HFFc6 (cell line): Measurements from ENCODE around the gene KIF26A. TPM values are rescaled to one million over a fixed set of nuclear protein-coding genes. Genes with fewer than 3 reads are reported as not detected.

ENCODE experiments used
- DNase-seq: peaks from one replicate; pipeline ENCODE4 v3.0.0-alpha.2; 2018
- H3K27ac Mint-ChIP-seq: 2 replicates; pipeline ENCODE4 v1.8.0; 2020; ENCODE audit warnings: mild to moderate bottlenecking, mixed read lengths
- H3K27me3 Mint-ChIP-seq: 2 replicates; pipeline ENCODE4 v1.8.0; 2021; ENCODE audit warnings: mild to moderate bottlenecking, moderate library complexity, mixed read lengths; ENCODE audit not compliant: insufficient read depth
- H3K36me3 Mint-ChIP-seq: 2 replicates; pipeline ENCODE4 v1.8.0; 2021; ENCODE audit warnings: low read depth, mixed read lengths
- H3K4me1 Mint-ChIP-seq: 2 replicates; pipeline ENCODE4 v1.8.0; 2020; ENCODE audit warnings: low read depth, mixed read lengths
- H3K4me3 Mint-ChIP-seq: 2 replicates; pipeline ENCODE4 v1.8.0; 2020; ENCODE audit warnings: mild to moderate bottlenecking, moderate library complexity, mixed read lengths
- H3K9me3 Mint-ChIP-seq: 2 replicates; pipeline ENCODE4 v1.8.0; 2020; ENCODE audit warnings: mild to moderate bottlenecking, mixed read lengths
- CTCF ChIP-seq: fragments of 200-600 bp; sonication (generic); IDR thresholded peaks from 2 replicates; pipeline ENCODE4 v1.5.0; 2021; ENCODE audit warnings: antibody characterized with exemption, mild to moderate bottlenecking
- total RNA-seq, 6 experiments: library from RNA; stranded (reverse); fragmentation: NEBNext Ultra II Directional; extraction: Animal tissue kit (Norgen Biotek cat#: 25700); gene quantifications; 2 replicates in 1 of 6; 3 replicates in 5 of 6; pipeline ENCODE4 v1.2.3, GENCODE V29; 2021

The KIF26A gene
- total RNA-seq, 6 experiments from 2014 or later: 0.07 to 0.09 TPM; not detected in 4

DNA sequence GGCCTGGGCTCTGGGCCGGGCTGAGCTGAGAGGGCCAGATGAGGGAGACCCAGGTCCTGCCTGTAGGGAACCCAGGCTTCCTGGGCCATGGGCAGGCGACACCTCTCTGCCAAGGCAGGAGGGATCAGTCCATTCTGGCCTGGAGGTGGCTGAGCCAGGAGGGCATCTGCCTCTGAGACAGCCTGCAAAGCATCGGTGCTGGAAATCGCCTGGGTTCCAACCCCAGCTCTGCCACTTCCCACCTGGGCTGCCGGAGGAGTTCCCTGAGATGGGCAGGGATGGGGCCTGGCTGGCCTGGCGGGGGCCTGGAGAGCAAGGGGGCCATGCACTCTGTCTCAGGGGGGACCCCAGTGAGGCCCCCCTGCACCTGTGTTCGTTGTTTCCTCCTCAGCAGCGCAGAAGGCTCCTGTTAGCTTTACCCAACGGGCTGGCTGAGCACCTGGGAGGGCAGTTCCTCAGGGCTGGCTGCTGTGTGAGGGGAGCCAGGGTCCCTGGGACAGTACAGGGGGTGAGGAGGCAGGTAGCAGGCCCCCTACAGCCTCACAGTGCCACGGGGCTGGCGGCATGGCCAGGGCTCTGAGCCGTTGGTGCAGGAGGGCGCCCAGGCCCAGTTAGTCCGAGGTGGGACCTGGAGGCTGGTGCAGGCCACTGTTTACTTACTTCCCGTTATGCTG is 50.5 kb downstream of the KIF26A start:
- peaks cover 15% of the 10 kb centered on the region for H3K9me3 Mint-ChIP-seq
- no peak overlapping the region for H3K27ac Mint-ChIP-seq
- TF ChIP-seq CTCF: no peak
- 0 out of 2 replicates have a peak, but pooled peaks cover 3% of the 10 kb centered on the region for H3K36me3 Mint-ChIP-seq
- H3K27me3 Mint-ChIP-seq: no peaks in the 10 kb centered on the region; the same call in none of the 2 replicates
- H3K4me1 Mint-ChIP-seq: no peaks in the 10 kb centered on the region
- no peak for DNase-seq
- H3K4me3 Mint-ChIP-seq: no peak overlapping the region

DNA sequence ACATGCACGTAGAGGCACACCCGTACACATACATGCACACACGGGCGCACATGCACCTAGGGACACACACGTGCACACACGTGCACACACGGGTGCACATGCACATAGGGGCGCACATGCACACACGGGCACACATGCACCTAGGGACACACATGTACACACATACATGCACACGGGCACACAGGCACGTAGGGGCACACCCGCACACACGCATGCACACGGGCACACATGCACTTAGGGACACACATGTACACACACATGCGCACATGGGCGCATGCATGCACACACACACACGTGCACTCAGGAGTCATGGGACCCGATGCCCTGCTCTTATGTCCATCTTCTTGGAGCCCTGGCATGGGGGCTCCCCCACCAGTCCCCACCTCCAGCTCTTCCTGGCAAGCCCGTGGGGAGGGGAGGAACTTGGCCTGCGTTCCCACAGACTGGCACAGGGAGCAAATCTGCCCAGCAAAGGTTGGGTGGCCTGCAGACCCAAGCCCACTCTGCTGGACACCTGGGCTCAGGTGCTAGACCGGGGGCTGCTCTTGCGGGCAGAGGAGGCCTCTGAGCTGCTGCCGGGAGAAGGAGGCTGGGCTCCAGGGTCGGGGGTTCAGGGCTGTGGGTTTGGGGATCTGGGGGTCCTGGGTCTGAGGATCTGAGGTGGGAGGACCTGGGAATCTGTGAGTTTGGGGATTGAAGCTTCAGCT is 51.4 kb downstream of the KIF26A start:
- H3K27me3 Mint-ChIP-seq: no peaks in the 10 kb centered on the region; the same call in none of the 2 replicates
- H3K4me1 Mint-ChIP-seq: no peaks in the 10 kb centered on the region
- 0 out of 2 replicates have a peak, but pooled peaks cover 3% of the 10 kb centered on the region for H3K36me3 Mint-ChIP-seq
- DNase-seq: no peak
- no peak for TF ChIP-seq CTCF
- H3K4me3 Mint-ChIP-seq: no peak overlapping the region
- no peak overlapping the region for H3K27ac Mint-ChIP-seq
- peaks cover 22% of the 10 kb centered on the region for H3K9me3 Mint-ChIP-seq

DNA sequence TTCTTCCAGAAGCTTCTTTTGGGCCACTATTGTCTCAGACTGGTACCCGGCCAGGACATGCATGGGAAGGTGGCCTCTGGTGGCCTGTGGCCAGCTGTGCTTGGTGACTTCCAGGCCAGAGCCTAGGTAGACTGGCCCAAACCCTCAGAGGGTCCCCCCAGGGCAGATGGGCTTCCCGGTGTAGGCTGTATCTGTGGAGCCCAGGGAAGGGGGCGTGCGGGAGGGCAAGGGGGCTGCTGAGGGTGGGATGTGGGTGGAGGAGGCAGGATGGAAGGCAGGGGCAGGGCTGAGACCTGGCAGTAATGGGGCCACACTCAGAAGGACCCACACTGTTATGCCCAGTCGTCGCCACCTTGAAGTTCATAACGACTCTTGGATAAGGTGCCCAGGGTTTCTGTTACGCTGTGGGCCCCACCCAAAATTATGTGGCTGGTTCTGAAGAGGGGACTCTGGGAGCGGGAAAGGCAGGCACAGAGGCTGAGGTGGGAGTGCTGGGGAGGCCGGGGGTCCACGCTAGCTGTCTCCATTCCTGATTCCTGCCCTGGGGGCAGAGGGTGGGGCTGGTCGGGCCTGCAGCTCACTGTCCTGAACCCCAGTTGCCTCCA is 52.1 kb downstream of the KIF26A start:
- no peak for DNase-seq
- no peak for TF ChIP-seq CTCF
- Mint-ChIP-seq H3K27me3 (no peaks in the 10 kb centered on the region; the same call in none of the 2 replicates), H3K4me3 (no peak overlapping the region), H3K36me3 (0 out of 2 replicates have a peak, but pooled peaks cover 3% of the 10 kb centered on the region), H3K4me1 (no peaks in the 10 kb centered on the region), H3K9me3 (peaks cover 26% of the 10 kb centered on the region), H3K27ac (no peak overlapping the region)

- H3K9me3 Mint-ChIP-seq: peaks cover 33% of the 10 kb centered on the region
- DNase-seq: no peak
- H3K36me3 Mint-ChIP-seq: 0 out of 2 replicates have a peak, but pooled peaks cover 3% of the 10 kb centered on the region
- H3K27ac Mint-ChIP-seq: no peak overlapping the region
- H3K4me3 Mint-ChIP-seq: no peak overlapping the region
- peaks cover 3% of the 10 kb centered on the region for H3K27me3 Mint-ChIP-seq
- no peak for TF ChIP-seq CTCF
- H3K4me1 Mint-ChIP-seq: no peaks in the 10 kb centered on the region
Measured at GRCh38 chr14:104191409-104191997, 53.1 kb downstream of the KIF26A start.

GRCh38 chr14:104192146-104192882 is 53.9 kb downstream of the KIF26A start:
- Mint-ChIP-seq H3K4me3 (no peak overlapping the region), H3K9me3 (peaks cover 33% of the 10 kb centered on the region), H3K36me3 (0 out of 2 replicates have a peak, but pooled peaks cover 3% of the 10 kb centered on the region), H3K27ac (no peak overlapping the region), H3K27me3 (peaks cover 3% of the 10 kb centered on the region), H3K4me1 (no peaks in the 10 kb centered on the region)
- TF ChIP-seq CTCF: no peak
- no peak for DNase-seq
